Measurements from ENCODE around the gene MINDY2. TPM values are rescaled to one million over a fixed set of nuclear protein-coding genes. Genes with fewer than 3 reads are reported as not detected.

The MINDY2 gene
- total and polyA plus RNA-seq, 9 of the 15 experiments (the other 6 are each of a cell fraction or from before 2014, with no cell fraction given): 2.4 to 15.3 (median 7.2) TPM

DNA sequence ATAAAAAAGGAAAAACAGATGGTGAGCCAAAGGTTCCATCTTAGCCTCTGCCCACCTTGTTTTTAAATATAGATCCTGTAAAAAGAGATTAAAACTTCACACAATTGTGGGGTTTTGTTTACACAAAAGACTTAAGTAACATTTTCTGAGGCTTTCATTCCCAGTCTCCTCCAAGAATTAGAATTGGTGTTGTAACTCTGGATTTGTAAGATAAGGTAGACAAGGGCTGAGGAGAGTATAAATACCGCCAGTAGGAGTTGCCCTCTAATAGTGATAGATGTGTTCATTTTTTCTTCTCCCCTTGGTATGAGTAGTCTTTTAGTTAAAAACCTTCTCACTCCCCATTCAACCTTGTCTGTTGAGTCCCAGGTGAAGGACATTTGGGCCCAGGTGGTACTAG lies 8.5 kb downstream of the MINDY2 start (continued):
- TF ChIP-seq ATF1 (CRISPR knock-in tag; IDR thresholded peaks at IDR 0.05) (no peak), ATF1 (tag; IDR thresholded peaks at IDR 0.05) (no peak), TAL1 (IDR thresholded peaks at IDR 0.05) (peak; percentile 29; the same call in 1 of the 2 replicates), DACH1 (IDR thresholded peaks at IDR 0.05; ENCODE audit: partially characterized antibody) (peak; percentile 13), ZNF444 (CRISPR knock-in tag; IDR thresholded peaks at IDR 0.05) (no peak), SMARCA4 (IDR thresholded peaks at IDR 0.05) (peak; percentile 14; the same call in 1 of the 2 replicates), MEIS2 (IDR thresholded peaks at IDR 0.05; ENCODE audit: partially characterized antibody) (peak; percentile 36), TEAD4 (IDR thresholded peaks at IDR 0.05; ENCODE audit: low read length) (peak; percentile 22; the same call in 1 of the 2 replicates), TEAD4 (CRISPR knock-in tag; IDR thresholded peaks at IDR 0.05; ENCODE audit: borderline replicate concordance) (no peak), FUS (optimal IDR thresholded peaks at IDR 0.05; ENCODE audit: low read depth, low read length) (no peak), TAF7 (tag; IDR thresholded peaks at IDR 0.05) (no peak), ARID1B (IDR thresholded peaks at IDR 0.05) (peak; percentile 52), ZNF764 (CRISPR knock-in tag; IDR thresholded peaks at IDR 0.05; ENCODE audit: low read depth) (no peak), SOX6 (IDR thresholded peaks at IDR 0.05) (peak; percentile 47; the same call in 1 of the 2 replicates), KLF6 (CRISPR knock-in tag; IDR thresholded peaks at IDR 0.05; ENCODE audit: borderline replicate concordance) (no peak), GATAD2B (IDR thresholded peaks at IDR 0.05; ENCODE audit: borderline replicate concordance) (peak; percentile 51; the same call in 1 of the 2 replicates), CEBPG (CRISPR knock-in tag; IDR thresholded peaks at IDR 0.05) (no peak), CEBPG (tag; conservative IDR thresholded peaks at IDR 0.05 in 1 of 2, IDR thresholded peaks at IDR 0.05 in 1 of 2) (no peak), ZNF445 (CRISPR knock-in tag; IDR thresholded peaks at IDR 0.05; ENCODE audit: low read depth) (no peak)
- TF ChIP-seq, protein P1, sequence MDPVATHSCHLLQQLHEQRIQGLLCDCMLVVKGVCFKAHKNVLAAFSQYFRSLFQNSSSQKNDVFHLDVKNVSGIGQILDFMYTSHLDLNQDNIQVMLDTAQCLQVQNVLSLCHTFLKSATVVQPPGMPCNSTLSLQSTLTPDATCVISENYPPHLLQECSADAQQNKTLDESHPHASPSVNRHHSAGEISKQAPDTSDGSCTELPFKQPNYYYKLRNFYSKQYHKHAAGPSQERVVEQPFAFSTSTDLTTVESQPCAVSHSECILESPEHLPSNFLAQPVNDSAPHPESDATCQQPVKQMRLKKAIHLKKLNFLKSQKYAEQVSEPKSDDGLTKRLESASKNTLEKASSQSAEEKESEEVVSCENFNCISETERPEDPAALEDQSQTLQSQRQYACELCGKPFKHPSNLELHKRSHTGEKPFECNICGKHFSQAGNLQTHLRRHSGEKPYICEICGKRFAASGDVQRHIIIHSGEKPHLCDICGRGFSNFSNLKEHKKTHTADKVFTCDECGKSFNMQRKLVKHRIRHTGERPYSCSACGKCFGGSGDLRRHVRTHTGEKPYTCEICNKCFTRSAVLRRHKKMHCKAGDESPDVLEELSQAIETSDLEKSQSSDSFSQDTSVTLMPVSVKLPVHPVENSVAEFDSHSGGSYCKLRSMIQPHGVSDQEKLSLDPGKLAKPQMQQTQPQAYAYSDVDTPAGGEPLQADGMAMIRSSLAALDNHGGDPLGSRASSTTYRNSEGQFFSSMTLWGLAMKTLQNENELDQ (CRISPR knock-in tag; IDR thresholded peaks at IDR 0.05; ENCODE audit: borderline replicate concordance): no peak
- TF ChIP-seq, protein P2, sequence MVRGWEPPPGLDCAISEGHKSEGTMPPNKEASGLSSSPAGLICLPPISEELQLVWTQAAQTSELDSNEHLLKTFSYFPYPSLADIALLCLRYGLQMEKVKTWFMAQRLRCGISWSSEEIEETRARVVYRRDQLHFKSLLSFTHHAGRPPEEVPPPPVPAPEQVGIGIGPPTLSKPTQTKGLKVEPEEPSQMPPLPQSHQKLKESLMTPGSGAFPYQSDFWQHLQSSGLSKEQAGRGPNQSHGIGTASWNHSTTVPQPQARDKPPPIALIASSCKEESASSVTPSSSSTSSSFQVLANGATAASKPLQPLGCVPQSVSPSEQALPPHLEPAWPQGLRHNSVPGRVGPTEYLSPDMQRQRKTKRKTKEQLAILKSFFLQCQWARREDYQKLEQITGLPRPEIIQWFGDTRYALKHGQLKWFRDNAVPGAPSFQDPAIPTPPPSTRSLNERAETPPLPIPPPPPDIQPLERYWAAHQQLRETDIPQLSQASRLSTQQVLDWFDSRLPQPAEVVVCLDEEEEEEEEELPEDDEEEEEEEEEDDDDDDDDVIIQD (CRISPR knock-in tag; IDR thresholded peaks at IDR 0.05): no peak

Measured in K562 (cell line).